Inflammatory macrophage (primary cell): ENCODE results near the gene DEPP1.
A peak's percentile ranks its signal among the peaks of the same experiment; 100 is the strongest.
"Not testable (repeated sequence)": the region's sequence is repeated elsewhere in the genome, so short reads cannot be mapped to it uniquely, and the experiment has no call there.

Source experiments
- DNase-seq, 2 donors: peaks; one replicate each; pipeline ENCODE4 v3.0.0-alpha.2; 2020 to 2022
- total RNA-seq, 18 experiments: gene quantifications; one replicate each; lab custom pipeline; 2026; ENCODE audit warnings: mixed read lengths in 6 of 18, inconsistent platforms in 2 of 18; lab: John Stamatoyannopoulos, UW

DEPP1 gene
- total RNA-seq, result 0.93 to 26.1 (median 2.5) reads per million in 18 experiments

GRCh38 chr10:44978570-44979280 lies at the start of gene DEPP1:
Gene DEPP1, minus strand, starts transcription at chr10:44978809. Its CDS starts 779 bp downstream, at chr10:44978030.
- peak; percentile 60 to 82 for DNase-seq

- DNase-seq, result no peak
Observed at GRCh38 chr10:45023426-45023825, 44.8 kb upstream of the DEPP1 start.

GRCh38 chr10:45015590-45015989 lies 37.0 kb upstream of the DEPP1 start:
- DNase-seq, result no peak

GRCh38 chr10:45014557-45014956 lies 35.9 kb upstream of the DEPP1 start:
- not testable (repeated sequence) for DNase-seq

- peak; percentile 82 to 92 for DNase-seq
Observed at GRCh38 chr10:45008524-45009161, 30.0 kb upstream of the DEPP1 start.

- DNase-seq, result peak; percentile 59 to 64
Observed at GRCh38 chr10:45006276-45007030, 27.8 kb upstream of the DEPP1 start.

- no peak for DNase-seq
Observed at GRCh38 chr10:45005284-45005683, 26.7 kb upstream of the DEPP1 start.

- DNase-seq, result no peak
Observed at GRCh38 chr10:45004661-45005060, 26.1 kb upstream of the DEPP1 start.

- DNase-seq, result no peak
Observed at GRCh38 chr10:45003432-45004000, 24.9 kb upstream of the DEPP1 start.

GRCh38 chr10:45001381-45002148 lies 23.0 kb upstream of the DEPP1 start:
- DNase-seq, result peak; percentile 45 to 47

GRCh38 chr10:45000752-45001380 lies 22.3 kb upstream of the DEPP1 start, which contains the start of gene ZNF22:
Gene ZNF22, plus strand, starts transcription at chr10:45000923. Its CDS starts 2,446 bp downstream, at chr10:45003369.
- DNase-seq, result peak; percentile 69 to 90

GRCh38 chr10:45000138-45000751 lies 21.6 kb upstream of the DEPP1 start:
- peak; percentile 52 to 65 for DNase-seq

- DNase-seq, result no peak
Observed at GRCh38 chr10:44998146-44998631, 19.6 kb upstream of the DEPP1 start.

GRCh38 chr10:44997105-44997748 lies 18.6 kb upstream of the DEPP1 start:
- DNase-seq, result no peak

GRCh38 chr10:44995914-44996669 lies 17.5 kb upstream of the DEPP1 start:
- DNase-seq, result no peak

GRCh38 chr10:44995581-44995913 lies 16.9 kb upstream of the DEPP1 start:
- DNase-seq, result no peak

- DNase-seq, result no peak
Observed at GRCh38 chr10:44994752-44995530, 16.3 kb upstream of the DEPP1 start.

GRCh38 chr10:44993922-44994751 lies 15.5 kb upstream of the DEPP1 start:
- DNase-seq, result no peak
